T-helper 1 cell treated with Interleukin-12 subunit alpha and Interleukin-12 subunit beta and Interleukin-4 antibody, amounts not matched to agents 30 ng/mL and 1 ng/mL, for 36 hours (primary cell): ENCODE results near the gene DNAJC9. TPM values are rescaled to one million over a fixed set of nuclear protein-coding genes. Genes with fewer than 3 reads are reported as not detected.
"Not testable (repeated sequence)": the region's sequence is repeated elsewhere in the genome, so short reads cannot be mapped to it uniquely, and the experiment has no call there.

Experiments
- intact Hi-C: fragments of 100-400 bp; cut with micrococcal nuclease; formaldehyde crosslinking; loops from one replicate; pipeline ENCODE4 v1.15.1; 2024
- total RNA-seq: library from RNA; stranded (reverse); gene quantifications from 2 replicates; pipeline ENCODE4 v1.2.3, GENCODE V29; 2022

Gene DNAJC9, protein sequence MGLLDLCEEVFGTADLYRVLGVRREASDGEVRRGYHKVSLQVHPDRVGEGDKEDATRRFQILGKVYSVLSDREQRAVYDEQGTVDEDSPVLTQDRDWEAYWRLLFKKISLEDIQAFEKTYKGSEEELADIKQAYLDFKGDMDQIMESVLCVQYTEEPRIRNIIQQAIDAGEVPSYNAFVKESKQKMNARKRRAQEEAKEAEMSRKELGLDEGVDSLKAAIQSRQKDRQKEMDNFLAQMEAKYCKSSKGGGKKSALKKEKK
- 47.2 and 47.6 TPM in 2 replicates for total RNA-seq

GRCh38 chr10:73246646-73247508 is at the start of gene DNAJC9:
DNAJC9 (minus strand) TSS chr10:73247255; CDS start chr10:73247189, 66 bp downstream.
- intact Hi-C loops, result loop anchor here (1.0 to 10.0 kb wide), 11 partner anchors 79 to 1988 kb away; partner anchors contain the start of genes ANAPC16, ASCC1, CFAP70 and COMTD1

DNA sequence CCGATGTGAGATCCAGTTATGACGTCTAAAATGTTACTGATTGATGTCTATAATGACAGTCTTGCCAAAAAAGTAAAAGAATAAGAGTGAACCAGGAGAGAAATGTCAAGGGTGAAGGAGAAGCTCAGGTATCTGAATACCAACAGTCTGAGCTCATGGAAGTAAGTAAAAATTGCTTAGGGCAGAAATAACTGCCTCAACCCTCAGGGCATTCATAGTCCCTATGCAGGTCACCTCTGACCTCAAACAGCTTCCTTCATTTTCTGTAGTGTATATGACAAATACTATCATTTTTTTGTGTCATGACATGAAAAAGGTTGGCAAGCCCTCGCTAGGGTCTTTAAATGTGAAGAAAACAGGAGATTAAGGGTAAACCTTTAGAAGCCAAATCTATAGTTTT is 46.4 kb upstream of the DNAJC9 start:
- intact Hi-C loops, result no loop called here

GRCh38 chr10:73289958-73290357 is 42.9 kb upstream of the DNAJC9 start:
- intact Hi-C loops, result no loop called here

- intact Hi-C loops, result no loop called here
Observed at GRCh38 chr10:73287441-73287840, 40.4 kb upstream of the DNAJC9 start.

- intact Hi-C loops, result no loop called here
Observed at GRCh38 chr10:73281097-73281496, 34.0 kb upstream of the DNAJC9 start.

DNA sequence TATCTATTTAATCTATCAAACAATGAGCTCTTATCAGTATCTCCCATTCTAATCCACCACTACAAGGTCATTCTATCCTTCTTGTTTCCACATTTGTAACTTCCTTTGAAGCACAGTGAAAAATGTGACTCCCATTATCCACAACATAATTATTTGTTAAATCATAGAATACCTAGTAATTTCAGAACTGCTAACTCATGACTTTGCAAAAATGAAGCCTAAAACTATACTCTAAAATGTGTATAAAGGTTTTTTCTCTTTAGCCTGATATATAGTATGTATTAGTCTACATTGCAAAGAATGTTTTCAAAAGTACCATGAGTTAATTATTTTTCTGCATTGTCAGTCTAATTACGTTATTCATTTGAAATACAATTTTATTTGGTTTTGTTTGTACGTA is 17.4 kb upstream of the DNAJC9 start:
- intact Hi-C loops, result loop anchor here (1.0 kb wide), 2 partner anchors 265 to 380 kb away; no protein-coding TSS in a partner anchor

DNA sequence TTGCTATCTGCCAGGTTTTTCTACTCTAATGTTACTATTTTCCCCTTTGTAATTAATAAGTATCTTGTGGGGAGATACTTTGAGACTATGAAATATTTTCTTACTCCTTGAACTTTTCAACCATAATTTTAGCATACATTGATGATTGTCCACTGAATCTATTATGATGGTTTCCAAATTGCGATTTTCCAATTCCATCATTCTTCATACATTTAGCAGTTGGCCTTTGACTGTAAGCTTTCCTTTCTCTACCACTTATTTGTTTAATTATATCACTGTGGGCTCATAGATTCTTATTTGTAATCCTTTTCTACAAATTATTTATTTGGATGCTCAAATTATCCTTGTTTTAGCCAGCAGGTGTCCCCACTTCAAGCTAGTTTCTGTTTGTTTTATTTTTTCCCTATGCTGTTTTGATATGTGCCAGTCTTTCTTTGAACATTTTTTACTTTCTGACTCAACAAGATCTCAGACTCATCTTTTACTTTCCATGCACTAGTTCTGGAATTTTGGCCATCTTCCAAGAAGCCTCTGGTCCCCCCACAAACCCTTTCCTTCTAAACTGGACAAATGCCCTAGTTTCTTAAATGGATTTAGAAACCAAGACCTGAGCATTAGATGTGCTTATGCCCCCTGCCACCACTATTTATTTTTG is 16.8 kb upstream of the DNAJC9 start:
- intact Hi-C loops, result loop anchor here (1.0 kb wide), 2 partner anchors 265 to 380 kb away; no protein-coding TSS in a partner anchor

DNA sequence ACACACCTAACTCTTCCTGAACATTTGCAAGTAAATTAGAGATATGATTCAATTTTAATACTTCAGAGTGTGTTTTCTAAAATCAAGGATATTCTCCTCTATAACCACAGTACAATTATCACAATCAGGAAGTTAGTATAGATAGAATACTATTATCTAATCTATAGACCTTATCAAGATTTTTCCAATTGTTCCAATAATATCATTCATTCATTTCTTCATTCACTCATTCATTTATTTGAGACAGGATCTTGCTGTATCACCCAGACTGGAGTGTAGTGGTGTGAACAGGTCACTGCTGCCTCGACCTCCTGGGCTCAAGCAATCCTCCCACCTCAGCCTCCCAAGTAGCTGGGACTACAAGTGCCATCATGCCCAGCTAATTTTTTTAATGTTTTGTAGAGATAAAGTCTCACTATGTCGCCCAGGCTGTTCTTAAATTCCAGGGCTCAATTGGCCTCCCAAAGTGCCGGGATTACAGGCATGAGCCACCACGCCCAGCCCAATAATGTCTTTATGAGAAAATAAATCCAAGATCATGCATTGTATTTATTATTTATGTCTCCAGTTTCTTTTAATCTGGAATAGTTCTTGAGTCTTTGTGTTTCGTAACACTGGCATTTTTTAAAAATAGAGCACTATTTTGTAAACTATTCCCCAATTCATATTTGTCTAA is 16.0 kb upstream of the DNAJC9 start:
- intact Hi-C loops, result no loop called here

- intact Hi-C loops, result no loop called here
Observed at GRCh38 chr10:73262105-73262730, 15.2 kb upstream of the DNAJC9 start.

DNA sequence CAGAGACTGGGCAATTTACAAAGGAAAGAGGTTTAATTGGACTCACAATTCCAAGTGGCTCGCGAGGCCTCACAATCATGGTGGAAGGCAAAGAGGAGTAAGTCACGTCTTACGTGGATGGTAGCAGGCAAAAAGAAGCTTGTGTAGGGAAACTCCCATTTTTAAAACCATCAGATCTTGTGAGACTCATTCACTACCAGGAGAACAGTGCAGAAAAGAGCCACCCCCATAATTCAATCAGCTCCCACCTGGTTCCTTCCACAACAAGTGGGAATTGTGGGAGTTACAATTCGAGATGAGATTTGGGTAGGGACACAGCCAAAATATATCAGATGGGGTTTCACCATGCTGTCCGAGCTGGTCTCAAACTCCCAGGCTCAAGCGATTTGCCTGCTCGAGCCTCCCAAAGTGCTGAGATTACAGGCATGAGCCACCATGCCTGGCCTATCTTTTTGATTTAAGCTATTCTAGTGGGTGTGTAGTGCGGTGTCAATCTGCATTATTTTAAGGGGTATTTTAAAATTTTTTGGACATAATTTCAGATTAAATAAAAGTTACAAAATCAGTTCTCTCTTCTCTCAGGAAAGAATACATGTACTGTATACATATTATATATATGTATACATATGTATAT is 14.4 kb upstream of the DNAJC9 start:
- intact Hi-C loops, result no loop called here

- intact Hi-C loops, result not testable (repeated sequence)
Observed at GRCh38 chr10:73258612-73259011, 11.6 kb upstream of the DNAJC9 start.

GRCh38 chr10:73253225-73253555 is 6.1 kb upstream of the DNAJC9 start:
- intact Hi-C loops, result loop anchor here (2.0 to 5.0 kb wide), 3 partner anchors 520 to 1859 kb away; partner anchors contain the start of genes MCU and SAMD8

- intact Hi-C loops, result loop anchor here (1.0 to 5.0 kb wide), 11 partner anchors 8 to 1860 kb away; partner anchors contain the start of genes ANXA7, CFAP70, ECD and FAM149B1
Observed at GRCh38 chr10:73252445-73253224, 5.6 kb upstream of the DNAJC9 start, which contains the start of gene MRPS16. MRPS16 (minus strand) TSS chr10:73252644; CDS start chr10:73252482, 162 bp downstream.

GRCh38 chr10:73251683-73252444 is 4.8 kb upstream of the DNAJC9 start:
- intact Hi-C loops, result loop anchor here (1.0 to 5.0 kb wide), 11 partner anchors 8 to 1860 kb away; partner anchors contain the start of genes ANXA7, CFAP70, ECD and FAM149B1

- intact Hi-C loops, result loop anchor here (5.0 to 10.0 kb wide), 3 partner anchors 886 to 1987 kb away; partner anchors contain the start of genes ANAPC16, ASCC1 and COMTD1
Observed at GRCh38 chr10:73248259-73248724, 1.2 kb upstream of the DNAJC9 start.

DNA sequence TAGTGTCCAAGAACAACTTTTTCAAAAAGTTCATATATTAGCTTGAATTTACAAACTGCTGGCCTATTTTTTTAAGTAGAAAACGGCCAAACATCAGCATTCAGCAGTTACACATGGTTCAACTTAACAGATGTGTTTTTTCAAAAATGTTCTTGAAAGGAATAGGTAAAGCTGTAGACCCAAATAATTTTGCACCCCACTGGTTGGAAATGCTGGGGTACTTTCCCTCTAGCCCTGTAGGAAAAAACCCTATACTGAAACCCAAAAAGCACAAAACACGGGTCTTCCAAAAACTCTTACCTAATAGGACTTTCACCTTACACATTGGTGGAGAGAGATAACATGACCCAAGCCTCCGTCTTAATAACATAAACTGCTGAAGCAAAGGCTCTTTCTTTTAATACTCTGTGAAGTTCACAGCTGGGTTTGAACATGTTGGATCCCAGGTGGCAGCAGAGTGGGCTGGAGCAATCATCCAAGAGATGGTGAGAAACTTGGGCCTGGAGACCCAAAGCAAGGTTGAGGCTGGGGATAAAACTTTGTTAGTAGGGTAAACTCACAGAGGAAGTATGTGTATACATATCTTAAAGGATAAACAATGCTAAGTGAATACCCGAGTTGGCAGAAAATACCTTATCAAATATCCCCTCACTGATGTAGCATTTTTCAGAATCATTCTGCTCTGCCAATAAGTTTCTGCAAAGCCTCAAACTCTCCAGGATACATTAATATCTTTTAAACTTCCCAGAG is 629 bp upstream of the DNAJC9 start:
- intact Hi-C loops, result loop anchor here (1.0 to 10.0 kb wide), 11 partner anchors 79 to 1987 kb away; partner anchors contain the start of genes ANAPC16, ASCC1, CFAP70 and COMTD1

DNA sequence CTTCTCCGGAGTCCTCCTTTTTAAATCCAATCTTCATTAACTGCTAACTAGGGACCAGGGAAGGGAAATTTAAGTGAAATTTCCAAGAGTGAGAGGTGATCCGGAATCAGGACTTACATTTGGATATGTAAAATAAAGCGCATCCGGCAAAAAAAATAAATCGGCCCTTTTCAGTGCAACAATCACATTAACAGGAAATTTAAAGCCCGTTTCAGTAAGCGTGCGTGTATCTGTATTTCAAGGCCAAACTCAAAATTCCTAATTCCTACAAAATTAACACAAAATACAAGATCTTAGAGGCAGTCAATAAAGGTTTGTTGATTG is 771 bp downstream of the DNAJC9 start:
- intact Hi-C loops, result loop anchor here (5.0 to 10.0 kb wide), 3 partner anchors 884 to 1989 kb away; partner anchors contain the start of genes ANAPC16, ASCC1 and COMTD1
